Neural progenitor cell (in vitro differentiated cells): ENCODE measurements around the gene ZC3H4. TPM values are rescaled to one million over a fixed set of nuclear protein-coding genes. Genes with fewer than 3 reads are reported as not detected.

Experiments
- DNase-seq: peaks from one replicate; pipeline ENCODE4 v3.0.0-alpha.2; 2016; ENCODE audit warnings: low spot score
- H2AFZ ChIP-seq: fragments of 200-600 bp; sonication (generic); replicated peaks from 2 replicates; pipeline ENCODE4 v1.6.1; 2016; ENCODE audit warnings: antibody characterized with exemption
- H3F3A ChIP-seq: fragments of 200-600 bp; sonication (generic); 2 replicates; pipeline ENCODE4 v1.6.1; 2016; ENCODE audit warnings: antibody characterized with exemption, low read depth
- H3K27ac ChIP-seq: fragments of 200-600 bp; sonication (generic); 2 replicates; pipeline ENCODE4 v1.5.1; 2016; ENCODE audit warnings: mild to moderate bottlenecking
- H3K27me3 ChIP-seq: fragments of 200-600 bp; sonication (generic); 2 replicates; pipeline ENCODE4 v1.6.1; 2016; ENCODE audit warnings: mild to moderate bottlenecking, moderate library complexity
- H3K36me3 ChIP-seq: fragments of 200-600 bp; sonication (generic); 2 replicates; pipeline ENCODE4 v1.5.1; 2016
- H3K4me1 ChIP-seq: fragments of 200-600 bp; sonication (generic); 2 replicates; pipeline ENCODE4 v1.6.1; 2016; ENCODE audit warnings: mixed run types
- H3K4me2 ChIP-seq: fragments of 200-600 bp; sonication (generic); 2 replicates; pipeline ENCODE4 v1.6.1; 2016
- H3K4me3 ChIP-seq: fragments of 200-600 bp; sonication (generic); 2 replicates; pipeline ENCODE4 v1.5.1; 2016
- H3K79me2 ChIP-seq: fragments of 200-600 bp; sonication (generic); 2 replicates; pipeline ENCODE4 v1.6.1; 2016; ENCODE audit warnings: low read depth
- H3K9ac ChIP-seq: fragments of 200-600 bp; sonication (generic); 2 replicates; pipeline ENCODE4 v1.6.1; 2016
- H3K9me3 ChIP-seq: fragments of 200-600 bp; sonication (generic); 2 replicates; pipeline ENCODE4 v1.5.1; 2016; ENCODE audit warnings: low read depth
- H4K20me1 ChIP-seq: fragments of 200-600 bp; sonication (generic); 2 replicates; pipeline ENCODE4 v1.6.1; 2016; ENCODE audit warnings: low read depth
- H3K27ac Mint-ChIP-seq: 3 replicates; pipeline ENCODE4 v1.8.0; 2021; ENCODE audit warnings: mixed read lengths
- H3K27me3 Mint-ChIP-seq: 2 replicates; pipeline ENCODE4 v1.8.0; 2022; ENCODE audit warnings: low read depth, mild to moderate bottlenecking, inconsistent platforms, moderate library complexity, mixed read lengths; ENCODE audit not compliant: insufficient read depth
- H3K36me3 Mint-ChIP-seq: 3 replicates; pipeline ENCODE4 v1.8.0; 2021; ENCODE audit warnings: mixed read lengths
- H3K4me1 Mint-ChIP-seq: 3 replicates; pipeline ENCODE4 v1.8.0; 2021; ENCODE audit warnings: mixed read lengths
- H3K4me3 Mint-ChIP-seq: 3 replicates; pipeline ENCODE4 v1.8.0; 2021; ENCODE audit warnings: mild to moderate bottlenecking, moderate library complexity, mixed read lengths
- H3K9me3 Mint-ChIP-seq: 3 replicates; pipeline ENCODE4 v1.8.0; 2020; ENCODE audit warnings: mixed read lengths
- CTCF ChIP-seq: fragments of 200-600 bp; sonication (generic); IDR thresholded peaks from 2 replicates; pipeline ENCODE4 v1.5.1; 2017; ENCODE audit warnings: antibody characterized with exemption, mild to moderate bottlenecking
- EZH2 ChIP-seq: fragments of 200-600 bp; sonication (generic); IDR thresholded peaks from 2 replicates; pipeline ENCODE4 v1.6.1; 2017; ENCODE audit warnings: antibody characterized with exemption, mild to moderate bottlenecking, moderate library complexity
- EZH2phosphoT487 ChIP-seq: fragments of 200-600 bp; sonication (generic); IDR thresholded peaks from 2 replicates; pipeline ENCODE4 v1.6.1; 2017; ENCODE audit warnings: antibody characterized with exemption
- total RNA-seq: library from RNA; depleted of rRNA; stranded (reverse); fragments of >200 nt; gene quantifications from 2 replicates; pipeline ENCODE4 v1.2.3, GENCODE V29; 2015; ENCODE audit warnings: low replicate concordance

The ZC3H4 gene
- total RNA-seq, 1 donor from 2014 or later, result 19.1 TPM

- H3K4me1 ChIP-seq, result peaks cover 32% of the 10 kb centered on the region
These were observed 6.8 kb downstream of the ZC3H4 start for GRCh38 chr19:47106821-47107201.

GRCh38 chr19:47105874-47106273 is 7.7 kb downstream of the ZC3H4 start:
- H3K4me3 Mint-ChIP-seq, result no peak overlapping the region
- Histone ChIP-seq H3F3A (peaks cover 10% of the 10 kb centered on the region), H3K79me2 (peaks cover 100% of the 10 kb centered on the region), H3K4me1 (peaks cover 32% of the 10 kb centered on the region), H3K9me3 (no peaks in the 10 kb centered on the region), H3K4me2 (no peak overlapping the region), H3K36me3 (no peaks in the 10 kb centered on the region), H4K20me1 (peaks cover 50% of the 10 kb centered on the region), H3K4me3 (no peak overlapping the region), H2AFZ (no peak overlapping the region), H3K9ac (no peak overlapping the region), H3K27ac (no peak overlapping the region), H3K27me3 (no peaks in the 10 kb centered on the region)
- no peak for DNase-seq
- peaks cover 20% of the 10 kb centered on the region for H3K36me3 Mint-ChIP-seq
- H3K4me1 Mint-ChIP-seq, result peaks cover 61% of the 10 kb centered on the region
- no peaks in the 10 kb centered on the region for H3K9me3 Mint-ChIP-seq
- TF ChIP-seq CTCF, result no peak
- no peak for TF ChIP-seq EZH2
- no peak for TF ChIP-seq EZH2phosphoT487
- H3K27ac Mint-ChIP-seq, result peak overlapping the region; percentile 29
- no peaks in the 10 kb centered on the region for H3K27me3 Mint-ChIP-seq

More at GRCh38 chr19:47106821-47107201, 6.8 kb downstream of the ZC3H4 start:
- H3K4me2 ChIP-seq, result no peak overlapping the region
- no peaks in the 10 kb centered on the region for H3K9me3 ChIP-seq
- H3K27me3 ChIP-seq, result no peaks in the 10 kb centered on the region
- no peaks in the 10 kb centered on the region for H3K27me3 Mint-ChIP-seq
- H3F3A ChIP-seq, result peaks cover 16% of the 10 kb centered on the region
- H3K27ac ChIP-seq, result no peak overlapping the region
- H3K9me3 Mint-ChIP-seq, result no peaks in the 10 kb centered on the region
- H3K36me3 Mint-ChIP-seq, result peaks cover 20% of the 10 kb centered on the region
- peaks cover 100% of the 10 kb centered on the region for H3K79me2 ChIP-seq
- no peak overlapping the region for H3K9ac ChIP-seq
- H4K20me1 ChIP-seq, result peaks cover 41% of the 10 kb centered on the region
- no peak for DNase-seq
- no peak overlapping the region for H3K4me3 Mint-ChIP-seq
- H3K4me1 Mint-ChIP-seq, result peaks cover 61% of the 10 kb centered on the region
- H3K36me3 ChIP-seq, result no peaks in the 10 kb centered on the region
- H3K27ac Mint-ChIP-seq, result peak overlapping the region; percentile 34
- no peak for TF ChIP-seq EZH2
- no peak for TF ChIP-seq EZH2phosphoT487
- no peak for TF ChIP-seq CTCF
- H3K4me3 ChIP-seq, result no peak overlapping the region
- no peak overlapping the region for H2AFZ ChIP-seq

- H3K4me2 ChIP-seq, result no peak overlapping the region
- H3K9ac ChIP-seq, result no peak overlapping the region
- no peak overlapping the region for H3K4me3 Mint-ChIP-seq
- H3K4me3 ChIP-seq, result no peak overlapping the region
- no peaks in the 10 kb centered on the region for H3K9me3 ChIP-seq
- TF ChIP-seq EZH2phosphoT487, result no peak
- TF ChIP-seq EZH2, result no peak
- TF ChIP-seq CTCF, result no peak
- peaks cover 100% of the 10 kb centered on the region for H3K79me2 ChIP-seq
- no peak for DNase-seq
- no peaks in the 10 kb centered on the region for H3K27me3 Mint-ChIP-seq
- peaks cover 16% of the 10 kb centered on the region for H3K36me3 Mint-ChIP-seq
- peaks cover 18% of the 10 kb centered on the region for H3F3A ChIP-seq
- peaks cover 62% of the 10 kb centered on the region for H4K20me1 ChIP-seq
- no peak overlapping the region for H2AFZ ChIP-seq
- no peak overlapping the region for H3K27ac ChIP-seq
- no peaks in the 10 kb centered on the region for H3K9me3 Mint-ChIP-seq
- H3K4me1 ChIP-seq, result peaks cover 30% of the 10 kb centered on the region
- peaks cover 57% of the 10 kb centered on the region for H3K4me1 Mint-ChIP-seq
- H3K27ac Mint-ChIP-seq, result no peak overlapping the region
- no peaks in the 10 kb centered on the region for H3K27me3 ChIP-seq
- H3K36me3 ChIP-seq, result no peaks in the 10 kb centered on the region
These were observed 8.9 kb downstream of the ZC3H4 start for GRCh38 chr19:47104680-47105079.
